ENCODE results near the gene HMHB1. TPM values are rescaled to one million over a fixed set of nuclear protein-coding genes. Genes with fewer than 3 reads are reported as not detected.

HMHB1 gene
- total and polyA plus RNA-seq, 9 of the 15 experiments (the other 6 are each of a cell fraction or from before 2014, with no cell fraction given) = not detected

- intact Hi-C loops (cut with micrococcal nuclease) (loop anchor here (5.0 to 10.0 kb wide), 2 partner anchors 622 to 720 kb away; no protein-coding TSS in a partner anchor), in situ Hi-C loops (cut with MboI) (loop anchor here (10.0 kb wide), 1 partner anchor 902 kb away; no protein-coding TSS in a partner anchor)
- Histone ChIP-seq H3K4me2 (ENCODE audit: insufficient read depth, low read length) (no peak overlapping the region), H3K9ac (ENCODE audit: insufficient read depth in 1 of 2, low read depth in 2 of 2, low read length in 2 of 2) (no peak overlapping the region), H3K36me3 (ENCODE audit: control insufficient read depth, insufficient read depth, low read length) (no peaks in the 10 kb centered on the region), H3K4me1 (replicated peaks in 1 of 2; ENCODE audit: control insufficient read depth in 2 of 2, insufficient read depth in 2 of 2, low read length in 2 of 2) (peaks cover 0 to 7% of the 10 kb centered on the region in 2 experiments; a peak in 2 of 5 replicates), H3K4me3 (no peak overlapping the region), H3K9me3 (replicated peaks; ENCODE audit: control insufficient read depth, insufficient read depth, low read depth, low read length) (no peaks in the 10 kb centered on the region), H3K27ac (ENCODE audit: extremely low read depth, low read depth, low read length) (no peak overlapping the region), H3K27me3 (ENCODE audit: control insufficient read depth in 2 of 2, insufficient read depth in 2 of 2, low read length in 2 of 2) (no peaks in the 10 kb centered on the region), H4K20me1 (replicated peaks; ENCODE audit: control insufficient read depth, insufficient read depth, low read length) (0 out of 2 replicates have a peak, but pooled peaks cover 3% of the 10 kb centered on the region), H2AFZ (ENCODE audit: low read depth, low read length) (no peak overlapping the region), H3K9me1 (ENCODE audit: control insufficient read depth, insufficient read depth, low read length) (no peaks in the 10 kb centered on the region), H3K79me2 (ENCODE audit: control insufficient read depth, insufficient read depth, low read length) (no peaks in the 10 kb centered on the region)
- BruUV-seq (replicated peaks) = no TSS peak
- TF ChIP-seq ZNF165 (CRISPR knock-in tag; IDR thresholded peaks at IDR 0.05; ENCODE audit: borderline replicate concordance) (no peak), NCOA2 (IDR thresholded peaks at IDR 0.05; ENCODE audit: partially characterized antibody in 2 of 2) (no peak), ZNF695 (CRISPR knock-in tag; IDR thresholded peaks at IDR 0.05) (no peak)
- ChIA-PET CTCF (ENCODE audit: low intra/inter-chr PET ratio) (interaction anchor here (1.2 kb wide), 1 partner anchor 812 kb away, joined by 3 read pairs; no protein-coding TSS in a partner anchor), POLR2A (no interaction called here)
- FAIRE-seq (no peak), DNase-seq (ENCODE audit: extremely low read depth in 1 of 4, low spot score in 3 of 4) (no peak), ATAC-seq (no peak)
- 0% methylated on average over 3 of the region's 3 CpGs for WGBS (ENCODE audit: insufficient coverage, low coverage, missing lambda C conversion rate)
Measured at GRCh38 chr5:143826951-143827444, 15.0 kb downstream of the HMHB1 start.

GRCh38 chr5:143828710-143829109, 16.7 kb downstream of the HMHB1 start:
- Histone ChIP-seq H3K4me2 (ENCODE audit: insufficient read depth, low read length) (no peak overlapping the region; the same call in 1 of the 2 replicates), H3K9me1 (ENCODE audit: control insufficient read depth, insufficient read depth, low read length) (no peaks in the 10 kb centered on the region), H3K9me3 (replicated peaks; ENCODE audit: control insufficient read depth, insufficient read depth, low read depth, low read length) (no peaks in the 10 kb centered on the region), H3K9ac (ENCODE audit: insufficient read depth in 1 of 2, low read depth in 2 of 2, low read length in 2 of 2) (no peak overlapping the region), H2AFZ (ENCODE audit: low read depth, low read length) (no peak overlapping the region), H3K27me3 (ENCODE audit: control insufficient read depth in 2 of 2, insufficient read depth in 2 of 2, low read length in 2 of 2) (no peaks in the 10 kb centered on the region), H3K4me1 (replicated peaks in 1 of 2; ENCODE audit: control insufficient read depth in 2 of 2, insufficient read depth in 2 of 2, low read length in 2 of 2) (peaks cover 0 to 7% of the 10 kb centered on the region in 2 experiments; a peak in 2 of 5 replicates), H3K27ac (ENCODE audit: extremely low read depth, low read depth, low read length) (no peak overlapping the region), H3K79me2 (ENCODE audit: control insufficient read depth, insufficient read depth, low read length) (no peaks in the 10 kb centered on the region), H4K20me1 (replicated peaks; ENCODE audit: control insufficient read depth, insufficient read depth, low read length) (0 out of 2 replicates have a peak, but pooled peaks cover 3% of the 10 kb centered on the region), H3K36me3 (ENCODE audit: control insufficient read depth, insufficient read depth, low read length) (no peaks in the 10 kb centered on the region), H3K4me3 (no peak overlapping the region)
- ChIA-PET POLR2A (no interaction called here), CTCF (ENCODE audit: low intra/inter-chr PET ratio) (interaction anchor here (0.8 kb wide), 1 partner anchor 257 kb away, joined by 3 read pairs; no protein-coding TSS in a partner anchor)
- no TSS peak for BruUV-seq (replicated peaks)
- 0% methylated on average over 3 of the region's 3 CpGs for WGBS (ENCODE audit: insufficient coverage, low coverage, missing lambda C conversion rate)
- no peak for ATAC-seq
- intact Hi-C loops (cut with micrococcal nuclease) = loop anchor here (5.0 to 10.0 kb wide), 2 partner anchors 624 to 721 kb away; no protein-coding TSS in a partner anchor
- DNase-seq (ENCODE audit: extremely low read depth in 1 of 4, low spot score in 3 of 4) = no peak
- in situ Hi-C loops (cut with MboI) = loop anchor here (10.0 kb wide), 1 partner anchor 904 kb away; no protein-coding TSS in a partner anchor
- no peak for FAIRE-seq
- TF ChIP-seq RNF2 (IDR thresholded peaks at IDR 0.05) (no peak), NELFE (IDR thresholded peaks at IDR 0.05; ENCODE audit: insufficient read depth, insufficient read length) (no peak), FUS (optimal IDR thresholded peaks at IDR 0.05; ENCODE audit: low read depth, low read length) (no peak), ATF6 (CRISPR knock-in tag; IDR thresholded peaks at IDR 0.05) (no peak), HMBOX1 (IDR thresholded peaks at IDR 0.05) (0 out of 2 replicates have a peak, but pooled peaks have one; percentile 18), ZNF143 (CRISPR knock-in tag; IDR thresholded peaks at IDR 0.05) (no peak), ZEB2 (IDR thresholded peaks at IDR 0.05) (no peak), PATZ1 (CRISPR knock-in tag; IDR thresholded peaks at IDR 0.05; ENCODE audit: borderline replicate concordance) (no peak)

Data from K562 (cell line).